CD4-positive, alpha-beta T cell treated with Interleukin-15 for 4 hours (primary cell): ENCODE measurements around the gene EYA3.

Source experiments
- DNase-seq: peaks from one replicate; pipeline ENCODE4 v3.0.0-alpha.2; 2020; ENCODE audit warnings: low spot score

The EYA3 gene

GRCh38 chr1:28112388-28113241, 24.2 kb upstream of the EYA3 start:
- DNase-seq, result no peak

GRCh38 chr1:28111157-28111556, 22.7 kb upstream of the EYA3 start:
- DNase-seq, result no peak

- no peak for DNase-seq
Measured at GRCh38 chr1:28110555-28110954, 22.1 kb upstream of the EYA3 start.

- no peak for DNase-seq
Measured at GRCh38 chr1:28109639-28110038, 21.2 kb upstream of the EYA3 start.

- DNase-seq, result no peak
Measured at GRCh38 chr1:28108001-28108400, 19.6 kb upstream of the EYA3 start.

GRCh38 chr1:28104866-28105467, 16.6 kb upstream of the EYA3 start:
- no peak for DNase-seq

GRCh38 chr1:28102189-28102588, 13.8 kb upstream of the EYA3 start:
- DNase-seq, result no peak

GRCh38 chr1:28099050-28099769, 10.8 kb upstream of the EYA3 start:
- no peak for DNase-seq

GRCh38 chr1:28097100-28097472, 8.7 kb upstream of the EYA3 start:
- no peak for DNase-seq

GRCh38 chr1:28096210-28097099, 8.0 kb upstream of the EYA3 start:
- no peak for DNase-seq

- peak; percentile 86 for DNase-seq
Measured at GRCh38 chr1:28091043-28091781, 2.8 kb upstream of the EYA3 start.

- peak; percentile 7 for DNase-seq
Measured at GRCh38 chr1:28087614-28088167, 719 bp downstream of the EYA3 start.

GRCh38 chr1:28086651-28087050, 1.8 kb downstream of the EYA3 start:
- no peak for DNase-seq

GRCh38 chr1:28085129-28085528, 3.3 kb downstream of the EYA3 start:
- no peak for DNase-seq

- no peak for DNase-seq
Measured at GRCh38 chr1:28083876-28084275, 4.5 kb downstream of the EYA3 start.

GRCh38 chr1:28078680-28079626, 9.5 kb downstream of the EYA3 start:
- DNase-seq, result no peak

GRCh38 chr1:28078262-28078661, 10.1 kb downstream of the EYA3 start:
- DNase-seq, result no peak

GRCh38 chr1:28074892-28075511, 13.4 kb downstream of the EYA3 start:
- no peak for DNase-seq

GRCh38 chr1:28073867-28074266, 14.5 kb downstream of the EYA3 start:
- DNase-seq, result no peak
